H1 (cell line): ENCODE data around the gene PITPNC1. TPM values are rescaled to one million over a fixed set of nuclear protein-coding genes. Genes with fewer than 3 reads are reported as not detected.

Source experiments
- CTCF ChIA-PET: fragments of 300-600 bp; sonication (Branson Sonifier 250); formaldehyde crosslinking; loops from one replicate; lab custom pipeline; 2021; ENCODE audit not compliant: partially characterized antibody; lab: Charles Lee
- POLR2A ChIA-PET: fragments of 300-600 bp; sonication (Branson Sonifier 250); formaldehyde crosslinking; loops from one replicate; lab custom pipeline; 2021; ENCODE audit warnings: inconsistent platforms; ENCODE audit not compliant: partially characterized antibody; lab: Charles Lee
- DNase-seq, 2 experiments: peaks; one replicate each; pipeline versions ENCODE4 v3.0.0 to v3.0.0-alpha.2; 2010 to 2022; ENCODE audit warnings: low spot score in 2 of 2, low read depth in 1 of 2, mixed read lengths in 1 of 2
- FAIRE-seq: peaks from 2 replicates; lab custom pipeline; 2011; peaks lifted over from hg19 to GRCh38; lab: Jason Lieb, UNC
- H2AFZ ChIP-seq: 2 replicates; pipeline ENCODE4 v1.8.1; 2012; ENCODE audit warnings: low read length, inconsistent platforms
- H2AK5ac ChIP-seq: 2 replicates; pipeline ENCODE4 v1.6.1; 2013; ENCODE audit warnings: low read depth, low read length
- H2BK120ac ChIP-seq: replicated peaks from 2 replicates; pipeline ENCODE3; 2013; ENCODE audit warnings: low read depth, low read length, inconsistent platforms
- H2BK12ac ChIP-seq: 2 replicates; pipeline ENCODE4 v1.6.1; 2013; ENCODE audit warnings: low read depth, low read length
- H2BK15ac ChIP-seq: 2 replicates; pipeline ENCODE4 v1.6.1; 2013; ENCODE audit warnings: low read length
- H2BK20ac ChIP-seq: 2 replicates; pipeline ENCODE4 v1.6.1; 2013; ENCODE audit warnings: low read length
- H2BK5ac ChIP-seq: 2 replicates; pipeline ENCODE4 v1.6.1; 2013; ENCODE audit warnings: low read depth, low read length
- H3K14ac ChIP-seq: 2 replicates; pipeline ENCODE4 v1.6.1; 2013; ENCODE audit warnings: inconsistent platforms; ENCODE audit not compliant: insufficient read length
- H3K18ac ChIP-seq: 2 replicates; pipeline ENCODE4 v1.6.1; 2013; ENCODE audit warnings: low read length; ENCODE audit errors: extremely low read depth
- H3K23ac ChIP-seq: 2 replicates; pipeline ENCODE4 v1.6.1; 2013; ENCODE audit warnings: inconsistent platforms; ENCODE audit not compliant: insufficient read length
- H3K23me2 ChIP-seq: 2 replicates; pipeline ENCODE4 v1.6.1; 2013; ENCODE audit warnings: low read depth, low read length
- H3K27ac ChIP-seq: 2 replicates; pipeline ENCODE4 v1.6.1; 2011; ENCODE audit warnings: low read depth, low read length, inconsistent platforms
- H3K27me3 ChIP-seq, 4 experiments: replicated peaks in 1 of 4; 1 replicate in 1 of 4; 2 replicates in 3 of 4; pipeline versions ENCODE4 v1.6.1 to v1.8.1; 2011 to 2013; ENCODE audit warnings: low read length in 3 of 4, mild to moderate bottlenecking in 3 of 4, inconsistent platforms in 2 of 4, mixed read lengths in 2 of 4, moderate library complexity in 1 of 4; ENCODE audit not compliant: control insufficient read depth in 3 of 4, insufficient read depth in 3 of 4; ENCODE audit errors: extremely low read depth in 1 of 4
- H3K36me3 ChIP-seq, 4 experiments: 2 replicates each; pipeline versions ENCODE4 v1.6.1 to v1.8.1; 2011 to 2013; ENCODE audit warnings: mild to moderate bottlenecking in 4 of 4, low read length in 3 of 4, moderate library complexity in 2 of 4, control low read depth in 1 of 4, inconsistent platforms in 1 of 4; ENCODE audit not compliant: insufficient read depth in 4 of 4, control insufficient read depth in 2 of 4
- H3K4ac ChIP-seq: replicated peaks from 2 replicates; pipeline ENCODE3; 2013; ENCODE audit warnings: low read length, low read depth, mixed read lengths, inconsistent platforms; ENCODE audit not compliant: insufficient read length
- H3K4me1 ChIP-seq, 4 experiments: replicated peaks in 1 of 4; 1 replicate in 1 of 4; 2 replicates in 3 of 4; pipeline versions ENCODE4 v1.6.1 to v1.8.1; 2011 to 2013; ENCODE audit warnings: low read length in 3 of 4, inconsistent platforms in 2 of 4, mixed read lengths in 1 of 4; ENCODE audit not compliant: insufficient read depth in 4 of 4, control insufficient read depth in 3 of 4
- H3K4me2 ChIP-seq, 2 experiments: 2 replicates each; pipeline versions ENCODE4 v1.6.1 to v1.8.1; 2011 to 2013; ENCODE audit warnings: low read depth in 2 of 2, low read length in 2 of 2, control low read depth in 1 of 2, inconsistent platforms in 1 of 2, mild to moderate bottlenecking in 1 of 2; ENCODE audit not compliant: insufficient read depth in 1 of 2
- H3K4me3 ChIP-seq, 4 experiments: fragments of 200-600, 300-600 bp in 1 of 4; sonication (generic), shearing (Covaris generic), sonication (Bioruptor Twin) in 1 of 4; 2 replicates each; pipeline versions ENCODE4 v1.5.1 to v1.8.1; 2011 to 2016; ENCODE audit warnings: low read length in 4 of 4, low read depth in 3 of 4, control low read depth in 2 of 4, inconsistent platforms in 2 of 4, mild to moderate bottlenecking in 2 of 4, mixed read lengths in 1 of 4, moderate library complexity in 1 of 4; ENCODE audit not compliant: insufficient read depth in 2 of 4; ENCODE audit errors: extremely low read depth in 1 of 4
- H3K56ac ChIP-seq: replicated peaks from 2 replicates; pipeline ENCODE3; 2013; ENCODE audit warnings: low read depth, mild to moderate bottlenecking, mixed read lengths, low read length, inconsistent platforms; ENCODE audit not compliant: insufficient read length
- H3K79me1 ChIP-seq: 2 replicates; pipeline ENCODE4 v1.6.1; 2013; ENCODE audit warnings: low read depth, low read length, control low read depth
- H3K79me2 ChIP-seq, 2 experiments: 2 replicates each; pipeline versions ENCODE4 v1.6.1 to v1.8.1; 2012 to 2013; ENCODE audit warnings: low read length in 2 of 2, mild to moderate bottlenecking in 2 of 2, inconsistent platforms in 1 of 2; ENCODE audit not compliant: insufficient read depth in 2 of 2, control insufficient read depth in 1 of 2
- H3K9ac ChIP-seq, 4 experiments: replicated peaks in 1 of 4; 1 replicate in 1 of 4; 2 replicates in 3 of 4; pipeline versions ENCODE4 v1.6.1 to v1.8.1; 2011 to 2013; ENCODE audit warnings: low read depth in 3 of 4, low read length in 3 of 4, control low read depth in 2 of 4, mild to moderate bottlenecking in 2 of 4, moderate library complexity in 2 of 4, inconsistent platforms in 1 of 4; ENCODE audit errors: extremely low read depth in 1 of 4
- H3K9me3 ChIP-seq, 2 experiments: 2 replicates each; pipeline versions ENCODE4 v1.6.1 to v1.8.1; 2012 to 2013; ENCODE audit warnings: mild to moderate bottlenecking in 2 of 2, moderate library complexity in 2 of 2, control low read depth in 1 of 2, inconsistent platforms in 1 of 2, low read depth in 1 of 2, low read length in 1 of 2, mixed read lengths in 1 of 2; ENCODE audit not compliant: insufficient read depth in 2 of 2
- H4K20me1 ChIP-seq, 2 experiments: replicated peaks in 1 of 2; 2 replicates each; pipeline versions ENCODE3 to v1.8.1; 2011 to 2013; ENCODE audit warnings: inconsistent platforms in 2 of 2, low read length in 2 of 2, mild to moderate bottlenecking in 1 of 2; ENCODE audit not compliant: insufficient read depth in 2 of 2, control insufficient read depth in 1 of 2
- H4K5ac ChIP-seq: 2 replicates; pipeline ENCODE4 v1.6.1; 2013; ENCODE audit warnings: low read length, low read depth, mixed read lengths, inconsistent platforms; ENCODE audit not compliant: insufficient read length
- H4K8ac ChIP-seq: 2 replicates; pipeline ENCODE4 v1.8.0; 2013; ENCODE audit warnings: mild to moderate bottlenecking, moderate library complexity, low read length, inconsistent platforms; ENCODE audit not compliant: insufficient read depth; ENCODE audit errors: extremely low read depth
- H4K91ac ChIP-seq: replicated peaks from 2 replicates; pipeline ENCODE3; 2013; ENCODE audit warnings: low read length, mixed read lengths, inconsistent platforms; ENCODE audit not compliant: insufficient read length
- ATF3 ChIP-seq: IDR thresholded peaks from 2 replicates; pipeline ENCODE4 v1.6.1; 2011; ENCODE audit warnings: low read depth, mild to moderate bottlenecking, low read length; ENCODE audit not compliant: insufficient read depth
- CHD2 ChIP-seq: IDR thresholded peaks from 2 replicates; pipeline ENCODE4 v1.6.1; 2012; ENCODE audit warnings: low read length, improper control_type of control experiment
- EZH2 ChIP-seq: fragments of 200-600 bp; sonication (generic); IDR thresholded peaks from 2 replicates; pipeline ENCODE4 v1.7.1; 2012; ENCODE audit warnings: low read depth, mild to moderate bottlenecking, moderate library complexity, low read length, inconsistent platforms; ENCODE audit not compliant: severe bottlenecking
- FOSL1 ChIP-seq: IDR thresholded peaks from 2 replicates; pipeline ENCODE4 v1.6.1; 2011; ENCODE audit warnings: mild to moderate bottlenecking, low read depth, low read length, moderate library complexity; ENCODE audit not compliant: insufficient read depth
- MAX ChIP-seq: IDR thresholded peaks from 2 replicates; pipeline ENCODE4 v1.6.1; 2012; ENCODE audit warnings: inconsistent platforms
- NANOG ChIP-seq: IDR thresholded peaks from 2 replicates; pipeline ENCODE4 v1.6.1; 2011; ENCODE audit warnings: low read length, low read depth, mild to moderate bottlenecking, inconsistent platforms; ENCODE audit not compliant: insufficient read depth, poor library complexity, severe bottlenecking
- RFX5 ChIP-seq: IDR thresholded peaks from 2 replicates; pipeline ENCODE4 v1.6.1; 2011; ENCODE audit warnings: low read depth, low read length, improper control_type of control experiment, borderline replicate concordance
- SRF ChIP-seq: IDR thresholded peaks from 2 replicates; pipeline ENCODE4 v1.6.1; 2011; ENCODE audit warnings: mild to moderate bottlenecking, low read depth, low read length, moderate library complexity
- SUZ12 ChIP-seq: fragments of 200-600 bp; sonication (generic); IDR thresholded peaks from 2 replicates; pipeline ENCODE4 v1.6.1; 2012; ENCODE audit warnings: mild to moderate bottlenecking, inconsistent platforms, low read length, moderate library complexity, mixed read lengths
- TAF7 ChIP-seq: optimal IDR thresholded peaks from 2 replicates; pipeline ENCODE3; 2011; ENCODE audit warnings: low read depth, mild to moderate bottlenecking, inconsistent platforms, low read length, moderate library complexity, borderline replicate concordance
- ZNF274 ChIP-seq: IDR thresholded peaks from 2 replicates; pipeline ENCODE4 v1.7.0; 2012; ENCODE audit warnings: low read length, borderline replicate concordance; ENCODE audit errors: extremely low read depth
- WGBS, 2 experiments: shearing (Covaris generic) in 1 of 2; methylation state at CpG; one replicate each; pipeline versions ENCODE4 v1.1.6 to v1.1.7; 2013 to 2015; ENCODE audit warnings: low lambda C conversion rate in 2 of 2, mixed read lengths in 2 of 2, inconsistent platforms in 1 of 2, low coverage in 1 of 2, missing lambda C conversion rate in 1 of 2; ENCODE audit not compliant: insufficient replicate concordance in 2 of 2, insufficient coverage in 1 of 2, insufficient read length in 1 of 2; ENCODE audit errors: extremely low coverage in 1 of 2, missing lambda C conversion rate in 1 of 2; 5-methylcytosine and 5-hydroxymethylcytosine counted together
- polyA plus RNA-seq, 7 experiments: library from polyadenylated mRNA; depleted of rRNA in 3 of 7; stranded (reverse) in 5 of 7; unstranded in 2 of 7; fragments of >200 nt in 5 of 7; fragments of 200-250 nt in 2 of 7; gene quantifications; 1 replicate in 5 of 7; 2 replicates in 1 of 7; 4 replicates in 1 of 7; pipeline versions ENCODE4 v1.2.1 to v1.2.3, GENCODE V29; 2011 to 2013; ENCODE audit warnings: missing spikeins in 2 of 7, mixed read lengths in 2 of 7
- total RNA-seq: library from RNA; stranded (reverse); fragmentation: NEBNext Ultra II Directional; extraction: Animal tissue kit (Norgen Biotek cat#: 25700); gene quantifications from 2 replicates; pipeline ENCODE4 v1.2.1, GENCODE V29; 2021
- TF ChIP-seq, protein P1 (sequence below): IDR thresholded peaks from 2 replicates; pipeline ENCODE4 v1.6.1; 2012; ENCODE audit warnings: inconsistent platforms

The PITPNC1 gene
- total and polyA plus RNA-seq, 2 of the 8 experiments (the other 6 are each of a cell fraction or from before 2014, with no cell fraction given), result 17.6 to 54.7 TPM

DNA sequence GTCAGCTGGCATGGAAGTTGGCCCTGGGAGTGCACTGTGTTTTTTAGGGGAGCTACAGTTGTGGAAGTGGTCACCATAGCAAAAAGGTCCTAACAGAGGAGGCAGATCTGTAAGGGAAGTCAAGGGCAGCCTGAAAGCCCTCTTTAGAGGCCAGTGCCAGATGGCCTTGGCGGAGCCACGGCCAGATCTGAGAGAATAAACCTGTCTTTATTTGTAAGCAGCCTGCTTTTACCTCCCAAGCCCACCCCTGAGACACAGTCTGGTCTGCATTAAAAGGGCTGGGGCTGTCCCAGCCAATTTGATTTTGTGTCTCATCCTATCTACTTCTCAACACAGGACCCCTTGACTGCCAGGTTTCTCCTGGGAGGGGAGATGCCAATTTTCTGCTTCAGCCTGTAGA lies 289.6 kb downstream of the PITPNC1 start:
- H2BK120ac ChIP-seq, result no peak overlapping the region
- peaks cover 0 to 1% of the 10 kb centered on the region in 2 experiments for H4K20me1 ChIP-seq
- H2BK15ac ChIP-seq, result no peak overlapping the region
- 0 out of 2 replicates have a peak overlapping the region, but pooled peaks have one; percentile 3 for H4K8ac ChIP-seq
- H2AK5ac ChIP-seq, result no peak overlapping the region
- no peak overlapping the region for H3K9ac ChIP-seq
- H3K27me3 ChIP-seq, result no peaks in the 10 kb centered on the region
- no peak overlapping the region for H2BK20ac ChIP-seq
- H3K4me1 ChIP-seq, result no peaks in the 10 kb centered on the region
- no peak overlapping the region for H3K56ac ChIP-seq
- no peak overlapping the region for H3K4ac ChIP-seq
- peaks cover 0 to 4% (median 2%) of the 10 kb centered on the region in 4 experiments; a peak in 3 of 8 replicates for H3K36me3 ChIP-seq
- FAIRE-seq, result no peak
- H3K14ac ChIP-seq, result no peak overlapping the region
- WGBS, 2 experiments, result 97% methylated on average over 2 of the region's 2 CpGs; no CpG with 5 or more reads in 1 of the 2 experiments
- no peak overlapping the region for H3K27ac ChIP-seq
- ChIA-PET CTCF (interaction anchor here (0.9 to 1.4 kb wide), 2 partner anchors 8 to 281 kb away, joined by 3 to 4 read pairs; no protein-coding TSS in a partner anchor), POLR2A (no interaction called here)
- H2BK5ac ChIP-seq, result no peak overlapping the region
- H3K4me3 ChIP-seq, result no peak overlapping the region
- H3K4me2 ChIP-seq, result no peak overlapping the region
- H3K79me1 ChIP-seq, result no peaks in the 10 kb centered on the region
- no peaks in the 10 kb centered on the region for H3K23me2 ChIP-seq
- no peak overlapping the region for H3K23ac ChIP-seq
- H2BK12ac ChIP-seq, result no peak overlapping the region
- H3K18ac ChIP-seq, result no peak overlapping the region
- no peaks in the 10 kb centered on the region for H3K79me2 ChIP-seq
- no peak overlapping the region for H2AFZ ChIP-seq
- no peak overlapping the region for H4K5ac ChIP-seq
- peaks cover 0 to 3% of the 10 kb centered on the region in 2 experiments; a peak in 1 of 4 replicates for H3K9me3 ChIP-seq
- no peak overlapping the region for H4K91ac ChIP-seq
- DNase-seq, result no peak
- TF ChIP-seq NANOG, result no peak
- no peak for TF ChIP-seq RFX5
- TF ChIP-seq ZNF274, result no peak
- TF ChIP-seq CHD2, result no peak
- no peak for TF ChIP-seq SUZ12
- TF ChIP-seq EZH2, result no peak
- no peak for TF ChIP-seq TAF7
- TF ChIP-seq ATF3, result no peak
- TF ChIP-seq MAX, result no peak
- TF ChIP-seq, protein P1, sequence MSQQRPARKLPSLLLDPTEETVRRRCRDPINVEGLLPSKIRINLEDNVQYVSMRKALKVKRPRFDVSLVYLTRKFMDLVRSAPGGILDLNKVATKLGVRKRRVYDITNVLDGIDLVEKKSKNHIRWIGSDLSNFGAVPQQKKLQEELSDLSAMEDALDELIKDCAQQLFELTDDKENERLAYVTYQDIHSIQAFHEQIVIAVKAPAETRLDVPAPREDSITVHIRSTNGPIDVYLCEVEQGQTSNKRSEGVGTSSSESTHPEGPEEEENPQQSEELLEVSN, result no peak
- TF ChIP-seq FOSL1, result no peak
- TF ChIP-seq SRF, result no peak
